Activated CD4-positive, alpha-beta T cell treated with anti-CD3 and anti-CD28 coated beads, Interleukin-2, amount 50 U/mL, for 48 hours (primary cell): ENCODE data around the gene CLPTM1L.
"Not testable (repeated sequence)": the region's sequence is repeated elsewhere in the genome, so short reads cannot be mapped to it uniquely, and the experiment has no call there.

ENCODE experiments used
- DNase-seq, 2 experiments: peaks; one replicate each; pipeline ENCODE4 v3.0.0-alpha.2; 2020

The CLPTM1L gene

GRCh38 chr5:1380011-1380817, 35.3 kb upstream of the CLPTM1L start:
- DNase-seq, result peak; percentile 45 to 50

GRCh38 chr5:1378866-1379659, 34.2 kb upstream of the CLPTM1L start:
- DNase-seq, result no peak

GRCh38 chr5:1378096-1378495, 33.2 kb upstream of the CLPTM1L start:
- no peak for DNase-seq

GRCh38 chr5:1376981-1377380, 32.1 kb upstream of the CLPTM1L start:
- no peak for DNase-seq

GRCh38 chr5:1375871-1376810, 31.2 kb upstream of the CLPTM1L start:
- DNase-seq, result no peak

- DNase-seq, result no peak
Observed at GRCh38 chr5:1374679-1375055, 29.8 kb upstream of the CLPTM1L start.

- DNase-seq, result no peak
Observed at GRCh38 chr5:1374030-1374678, 29.3 kb upstream of the CLPTM1L start.

- DNase-seq, result not testable (repeated sequence)
Observed at GRCh38 chr5:1371972-1372342, 27.1 kb upstream of the CLPTM1L start.

- DNase-seq, result no peak
Observed at GRCh38 chr5:1371218-1371971, 26.5 kb upstream of the CLPTM1L start.

- no peak for DNase-seq
Observed at GRCh38 chr5:1370006-1370405, 25.1 kb upstream of the CLPTM1L start.

GRCh38 chr5:1368756-1369155, 23.9 kb upstream of the CLPTM1L start:
- no peak for DNase-seq

GRCh38 chr5:1368236-1368635, 23.3 kb upstream of the CLPTM1L start:
- DNase-seq, result no peak

- DNase-seq, result no peak
Observed at GRCh38 chr5:1367149-1367548, 22.2 kb upstream of the CLPTM1L start.

GRCh38 chr5:1366514-1366913, 21.6 kb upstream of the CLPTM1L start:
- no peak for DNase-seq

GRCh38 chr5:1364211-1364610, 19.3 kb upstream of the CLPTM1L start:
- no peak for DNase-seq

- no peak for DNase-seq
Observed at GRCh38 chr5:1363581-1363980, 18.7 kb upstream of the CLPTM1L start.

- no peak for DNase-seq
Observed at GRCh38 chr5:1363160-1363559, 18.3 kb upstream of the CLPTM1L start.

- DNase-seq, result no peak
Observed at GRCh38 chr5:1362242-1363015, 17.5 kb upstream of the CLPTM1L start.

GRCh38 chr5:1360861-1361260, 16.0 kb upstream of the CLPTM1L start:
- DNase-seq, result no peak

GRCh38 chr5:1360367-1360766, 15.5 kb upstream of the CLPTM1L start:
- not testable (repeated sequence) for DNase-seq

- DNase-seq, result no peak
Observed at GRCh38 chr5:1359713-1360112, 14.8 kb upstream of the CLPTM1L start.
